ENCODE measurements around the gene ADCY3.

ADCY3 gene

DNA sequence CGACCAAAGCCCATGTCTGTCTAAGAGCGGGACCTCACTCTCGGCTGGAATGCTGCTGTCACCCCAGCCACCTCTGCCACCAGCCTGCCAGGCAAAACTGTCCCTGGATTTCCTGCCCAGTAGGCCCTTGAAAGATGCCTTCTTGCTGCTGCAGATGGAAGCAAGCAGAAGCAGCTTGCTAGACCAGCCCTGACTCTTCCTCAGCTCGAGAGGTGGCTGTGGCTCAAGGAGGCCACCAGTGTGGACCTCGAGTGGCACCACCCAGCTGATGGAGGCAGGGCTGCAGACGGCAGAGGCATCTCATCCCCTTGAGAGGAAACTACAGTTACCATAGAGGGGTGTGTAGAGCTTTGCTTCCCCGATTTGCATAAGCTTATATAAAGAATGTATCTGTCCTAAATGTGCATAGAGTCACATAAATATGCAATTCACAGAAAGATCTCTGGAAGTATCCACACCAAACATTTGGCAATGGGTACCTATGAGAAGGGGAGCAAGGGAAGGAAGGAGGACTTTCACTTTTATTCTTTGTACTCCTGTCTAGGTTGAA lies 20.6 kb downstream of the ADCY3 start:
- DNase-seq: no peak

DNA sequence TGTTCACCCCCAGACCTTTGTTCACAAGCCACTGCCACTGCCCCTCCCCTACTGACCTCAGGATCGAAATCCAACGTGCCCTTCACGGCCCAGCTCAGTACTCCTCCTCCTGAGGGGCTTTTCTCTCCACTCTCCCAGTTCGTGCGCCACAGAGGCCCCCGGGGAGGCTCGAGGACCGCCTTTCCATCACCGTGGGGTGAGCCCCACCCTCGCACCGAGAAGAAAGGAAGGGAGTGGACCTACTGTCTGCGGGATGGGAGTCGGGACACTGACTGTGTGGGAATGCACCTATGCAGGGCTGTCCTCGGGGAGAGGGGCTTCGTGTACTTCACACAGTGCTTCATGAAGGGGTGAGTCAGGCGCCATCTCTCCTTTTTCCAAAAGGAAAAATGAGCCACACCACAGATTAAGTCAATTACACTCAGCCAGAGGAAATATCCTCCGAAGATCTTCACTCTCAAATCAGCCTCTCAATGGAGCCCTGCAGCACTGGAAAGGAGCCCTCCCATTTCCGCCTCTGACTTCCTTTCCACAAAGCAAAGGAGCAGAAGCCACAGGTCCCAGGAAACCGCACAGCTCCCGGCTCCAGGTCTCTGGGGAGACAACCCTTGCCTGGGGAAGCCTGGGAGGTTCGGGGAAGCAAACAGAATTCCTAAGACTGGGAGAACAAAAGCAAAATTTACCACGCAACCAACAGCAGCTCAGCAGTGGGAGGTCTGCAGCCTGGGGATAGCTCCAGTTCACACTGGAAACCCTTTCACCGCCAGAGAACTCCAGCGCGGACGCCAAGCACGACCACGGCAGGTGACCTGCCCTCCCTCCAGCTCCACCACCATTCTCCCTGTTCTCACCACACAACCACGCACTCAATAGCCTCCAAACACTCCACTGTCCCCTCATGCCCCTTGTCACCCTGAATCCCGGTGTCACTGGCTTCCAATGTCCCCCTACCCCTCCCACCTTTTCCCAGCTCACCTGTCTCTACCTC lies 21.6 kb downstream of the ADCY3 start:
- no peak for DNase-seq

DNA sequence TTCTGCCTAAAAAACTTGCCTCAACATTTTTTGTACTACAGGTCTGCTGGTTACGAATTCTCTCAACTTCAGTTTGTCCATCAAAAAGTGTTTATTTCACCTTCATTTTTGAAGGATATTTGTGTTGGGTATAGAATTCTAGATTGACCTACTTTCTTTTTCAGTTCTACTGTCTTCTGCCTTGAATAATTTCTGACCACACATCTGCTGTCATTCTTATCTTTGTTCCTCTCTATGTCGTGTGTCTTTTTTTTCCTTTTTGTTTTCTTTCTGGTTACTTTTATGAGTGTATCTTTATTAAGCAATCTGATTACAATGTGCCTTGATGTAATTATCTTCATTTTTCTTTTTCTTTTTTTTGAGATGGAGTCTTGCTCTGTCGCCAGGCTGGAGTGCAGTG lies 25.3 kb downstream of the ADCY3 start:
- DNase-seq: no peak

DNA sequence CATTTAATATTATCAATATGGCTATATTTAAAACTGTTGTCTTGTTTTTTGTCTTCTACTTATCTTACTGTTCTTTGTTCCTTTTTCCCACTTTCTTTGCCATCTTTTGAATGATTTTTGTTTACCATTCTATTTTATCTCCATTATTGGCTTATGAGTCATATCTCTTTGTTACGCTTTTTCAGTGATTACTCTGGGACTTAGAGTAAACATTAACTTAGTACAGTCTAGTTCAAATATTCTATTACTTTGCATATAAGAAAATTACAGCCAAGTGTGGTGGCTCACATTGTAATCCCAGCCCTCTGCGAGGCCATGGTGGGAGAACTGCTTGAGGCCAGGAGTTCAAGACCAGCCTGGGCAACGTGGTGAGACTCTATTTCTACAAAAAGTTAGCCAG lies 26.1 kb downstream of the ADCY3 start:
- DNase-seq: no peak

DNA sequence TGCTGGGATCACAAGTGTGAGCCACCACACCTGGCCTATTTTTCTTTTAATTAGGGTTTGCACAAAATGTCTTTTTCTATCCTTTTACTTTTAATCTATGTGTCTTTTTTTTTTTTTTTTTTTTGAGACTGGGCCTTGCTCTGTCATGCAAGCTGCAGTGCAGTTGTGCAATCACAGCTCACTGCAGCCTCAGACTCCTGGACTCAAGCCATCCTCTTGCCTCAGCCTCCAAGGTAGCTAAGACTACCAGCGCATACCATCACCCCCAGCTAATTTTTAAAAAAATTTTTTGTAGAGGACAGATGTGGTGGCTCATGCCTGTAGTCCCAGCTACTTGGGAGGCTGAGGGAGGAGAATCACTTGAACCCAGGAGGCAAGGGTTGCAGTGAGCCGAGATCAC lies 27.1 kb downstream of the ADCY3 start:
- no peak for DNase-seq

DNA sequence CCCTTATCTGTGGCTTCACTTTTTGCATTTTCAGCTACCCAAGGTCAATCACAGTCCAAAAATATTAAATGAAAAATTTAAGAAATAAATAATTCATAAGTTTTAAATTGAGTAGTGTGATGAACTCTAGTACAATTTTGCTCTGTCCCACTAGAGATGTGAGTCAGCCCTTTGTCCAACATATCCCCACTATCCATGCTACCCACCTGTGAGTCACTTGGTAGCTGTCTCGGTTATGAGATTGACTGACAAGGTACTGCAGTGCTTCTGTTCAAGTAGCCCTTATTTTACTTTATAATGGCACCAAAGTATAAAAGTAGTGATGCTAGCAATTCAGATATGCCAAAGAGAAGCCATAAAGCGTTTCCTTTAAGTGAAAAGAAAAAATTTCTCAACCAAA lies 28.8 kb downstream of the ADCY3 start:
- no peak for DNase-seq

DNA sequence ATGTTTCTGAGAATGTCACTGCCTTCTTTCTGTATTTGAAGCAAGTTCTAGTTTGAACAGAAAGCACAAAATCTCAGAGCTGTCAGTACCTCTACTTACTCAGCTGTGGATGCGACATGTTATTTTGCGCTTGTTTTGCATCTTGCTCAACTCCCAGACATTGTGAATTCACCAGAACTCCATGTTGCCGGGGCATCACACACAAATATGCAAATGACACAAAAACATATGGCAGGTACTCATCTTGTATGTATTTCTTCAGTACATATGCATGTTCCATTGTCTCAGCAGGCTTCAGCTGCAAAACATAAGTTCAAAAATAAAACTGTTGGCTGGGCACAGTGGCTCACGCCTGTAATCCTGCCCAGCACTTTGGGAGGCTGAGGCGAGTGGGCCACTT lies 30.8 kb downstream of the ADCY3 start:
- no peak for DNase-seq

DNA sequence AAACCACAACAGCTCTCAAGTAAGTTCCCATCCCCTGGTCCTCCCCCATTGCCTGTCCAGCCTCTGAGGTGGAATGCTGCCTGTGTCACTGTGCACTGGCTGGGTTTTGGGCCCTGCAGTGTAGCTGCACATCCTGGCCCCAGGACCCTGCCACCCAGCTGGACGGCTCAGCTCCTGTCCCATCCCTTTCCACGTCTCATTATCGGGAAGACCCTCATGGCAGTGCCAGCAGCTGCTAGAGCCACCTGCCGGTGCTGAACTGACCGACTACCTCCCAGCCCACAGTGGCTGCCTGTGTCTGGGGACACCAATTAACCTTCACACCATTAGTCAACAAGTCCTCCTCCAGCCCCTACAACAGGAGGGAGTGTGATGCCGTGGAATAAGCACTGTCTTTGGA lies 31.9 kb downstream of the ADCY3 start:
- no peak for DNase-seq

DNA sequence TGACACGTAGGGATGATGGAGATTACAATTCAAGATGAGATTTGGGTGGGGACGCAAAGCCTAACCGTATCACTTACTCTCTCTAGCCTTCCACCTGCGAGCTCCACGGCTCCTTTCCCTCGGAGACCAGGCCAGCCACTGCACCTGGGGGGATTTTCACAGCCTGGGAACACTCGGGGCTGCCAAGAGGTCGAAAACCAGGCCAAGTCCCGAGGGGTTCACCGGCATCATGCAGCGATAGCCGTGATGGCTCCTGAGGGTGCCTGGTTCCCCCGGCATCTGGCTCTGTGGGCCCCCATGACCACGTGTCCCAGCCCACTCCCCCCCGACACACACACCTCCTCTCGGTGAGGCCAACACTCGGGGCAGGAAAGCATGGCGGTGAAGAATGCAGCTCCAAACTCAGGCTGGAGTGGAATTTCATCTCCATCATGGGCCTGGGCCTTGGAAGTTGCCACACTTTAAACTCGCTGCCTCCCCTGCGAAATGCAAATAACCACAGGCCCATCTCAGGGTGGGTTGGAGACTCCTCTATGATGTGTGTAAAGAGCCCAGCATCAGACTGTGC lies 32.6 kb downstream of the ADCY3 start:
- no peak for DNase-seq

DNA sequence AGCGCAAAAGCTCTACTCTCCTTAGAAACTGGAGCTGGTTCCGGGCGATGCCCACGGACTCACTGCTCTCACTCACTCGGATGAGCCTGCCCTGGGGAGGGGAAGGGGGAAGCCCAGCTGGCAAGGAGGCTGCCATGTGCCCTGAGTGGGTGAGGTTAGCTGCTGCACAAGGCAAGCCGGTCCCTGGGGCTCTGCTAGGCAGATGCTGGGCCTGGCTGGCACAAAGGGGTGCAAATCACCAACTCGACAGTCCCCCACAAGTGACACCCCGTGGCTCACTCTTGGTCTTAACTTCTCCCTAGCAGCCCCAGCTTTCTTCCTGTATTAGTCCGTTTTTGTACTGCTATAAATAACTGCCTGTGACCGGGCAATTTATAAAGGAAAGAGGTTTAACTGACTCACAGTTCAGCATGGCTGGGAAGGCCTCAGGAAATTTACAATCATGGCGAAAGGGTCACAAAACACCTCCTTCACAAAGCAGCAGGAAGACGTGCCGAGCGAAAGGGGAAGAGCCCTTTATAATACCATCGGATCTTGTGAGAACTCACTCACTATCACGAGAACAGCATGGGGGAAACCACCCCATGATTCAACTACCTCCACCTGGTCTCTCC lies 33.2 kb downstream of the ADCY3 start:
- DNase-seq: no peak

DNA sequence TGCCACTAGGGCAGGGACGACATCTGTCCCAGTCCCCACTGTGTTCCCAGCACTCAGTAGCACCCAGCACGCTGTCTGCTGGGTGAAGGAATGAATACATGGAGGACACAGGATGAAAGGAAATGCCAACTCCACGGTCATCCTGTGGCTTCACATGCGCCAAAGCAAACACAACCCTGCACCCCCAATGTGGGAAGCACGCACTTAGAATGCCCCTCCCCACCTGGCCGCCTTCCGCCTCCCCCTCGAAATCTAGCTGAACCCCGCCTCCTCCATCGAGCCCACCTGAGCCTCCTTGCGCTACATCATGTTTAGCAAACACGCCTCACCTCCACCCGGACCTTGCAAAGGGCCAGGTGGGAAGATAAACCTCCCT lies 33.9 kb downstream of the ADCY3 start:
- no peak for DNase-seq

DNA sequence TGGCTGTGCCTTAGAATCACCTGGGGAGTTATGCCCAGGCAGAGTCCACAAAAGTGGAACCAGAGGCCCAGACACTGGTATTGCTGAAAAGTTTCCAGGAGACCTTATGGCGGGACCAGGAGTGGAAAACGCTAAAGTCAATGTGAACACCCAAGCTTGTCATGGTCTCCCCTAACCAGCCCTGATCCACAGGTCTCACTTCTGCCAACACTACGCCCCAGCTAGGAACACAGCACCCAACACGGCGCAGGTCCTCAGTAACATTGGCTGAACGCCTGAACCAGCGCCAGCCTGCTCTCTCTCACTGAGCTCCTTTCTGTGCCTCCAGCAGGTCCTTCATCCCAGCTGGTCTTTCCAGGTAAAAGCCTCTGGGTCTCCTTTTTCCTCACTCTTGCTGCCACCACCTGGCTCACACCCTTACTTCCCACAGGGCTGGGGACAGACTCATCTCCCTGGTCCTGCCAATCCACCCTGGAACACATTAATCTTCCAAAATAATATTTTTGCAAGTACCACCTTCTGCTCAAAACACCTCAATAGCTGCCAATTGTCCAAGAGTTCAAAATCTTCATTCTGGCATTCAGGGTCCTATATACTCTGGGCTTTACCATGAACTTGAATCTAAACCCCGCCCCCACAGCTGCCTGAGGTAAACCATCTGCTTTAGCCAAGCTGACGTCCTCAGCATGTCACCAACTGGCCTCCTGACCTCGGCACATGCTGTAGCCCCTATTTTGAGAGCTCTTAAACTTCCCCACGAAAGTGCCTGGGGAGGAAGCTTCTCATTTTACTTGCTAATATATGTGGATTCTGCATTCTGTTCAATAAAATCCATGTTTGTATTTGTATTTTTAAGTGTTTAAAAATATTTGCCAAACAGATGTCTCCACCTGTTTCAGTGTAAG lies 34.6 kb downstream of the ADCY3 start:
- no peak for DNase-seq

DNA sequence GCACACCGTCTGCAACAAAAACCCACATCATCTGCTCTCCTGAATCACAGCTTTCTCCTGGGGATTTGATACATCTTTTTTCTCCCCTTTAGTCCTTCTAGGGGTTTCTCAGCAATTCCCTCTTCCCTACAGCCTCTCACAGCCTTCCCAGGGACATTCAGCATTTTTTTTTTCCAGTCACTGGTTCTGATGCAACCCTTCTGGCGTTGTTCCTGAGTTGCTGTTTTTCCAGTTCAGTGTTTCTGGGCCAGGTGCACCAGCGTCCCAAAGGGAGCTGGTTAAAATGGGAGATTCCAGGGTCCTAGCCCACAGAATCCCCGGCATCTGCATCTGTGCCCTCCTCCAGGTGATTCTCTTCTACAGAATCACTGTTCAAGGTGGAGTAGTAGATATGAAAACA lies 36.1 kb downstream of the ADCY3 start:
- DNase-seq: no peak

DNA sequence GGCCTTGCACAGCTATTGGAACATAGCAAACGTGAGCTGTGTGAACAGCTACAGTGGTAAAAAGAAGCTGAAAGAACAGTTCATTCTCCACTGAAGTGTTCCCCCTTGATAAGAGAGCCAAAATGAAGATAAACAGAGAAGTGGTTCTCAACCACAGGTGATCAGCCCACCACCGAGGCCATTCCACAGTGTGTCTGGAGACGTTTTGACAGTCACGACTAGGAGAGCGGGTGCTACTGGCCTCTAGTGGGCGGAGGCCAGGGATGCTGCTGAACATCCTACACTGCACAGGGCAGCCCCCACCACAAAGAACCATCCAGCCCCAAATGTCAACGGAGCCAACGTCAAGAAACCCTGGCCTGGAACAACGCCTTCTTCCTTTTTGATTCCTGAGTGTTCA lies 38.4 kb downstream of the ADCY3 start:
- DNase-seq: no peak

DNA sequence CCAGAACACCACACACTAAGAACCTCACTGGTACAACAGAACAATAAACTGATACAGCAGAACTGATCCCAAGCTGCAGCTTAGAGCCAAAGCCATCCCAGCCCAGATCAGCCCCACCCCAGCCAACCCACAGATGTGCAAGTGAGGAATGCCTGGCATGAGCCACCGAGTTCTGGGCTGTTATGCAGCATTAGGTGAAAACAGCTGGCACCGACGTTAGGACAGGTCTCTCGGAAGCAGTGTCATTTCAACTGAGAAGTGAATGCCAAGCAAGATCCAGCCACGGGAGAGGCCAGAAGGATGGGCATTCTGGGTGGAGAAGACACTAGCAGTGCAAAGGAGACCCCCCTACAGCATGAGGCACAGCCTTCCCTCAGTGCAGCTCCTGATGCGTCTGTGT lies 38.9 kb downstream of the ADCY3 start:
- no peak for DNase-seq

DNA sequence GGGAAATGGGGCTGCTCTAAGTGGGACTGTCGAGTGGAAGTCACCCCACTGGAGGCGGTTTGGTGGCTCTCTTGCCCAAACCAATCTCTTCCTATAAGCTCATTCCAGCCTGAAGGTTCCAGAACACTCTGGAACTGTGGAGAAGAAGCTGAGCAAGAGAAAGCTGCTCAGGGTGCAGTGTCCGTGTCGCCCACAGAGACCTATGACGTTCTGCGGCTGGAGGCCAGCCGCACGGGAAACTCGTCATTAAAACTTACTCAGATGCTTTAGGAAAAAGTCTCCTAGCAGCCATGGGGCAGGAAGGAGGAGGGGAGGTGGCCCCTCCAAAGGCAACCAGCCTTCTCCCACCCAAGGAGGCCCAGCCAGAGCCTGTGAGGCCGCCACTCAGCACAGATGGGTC lies 41.7 kb downstream of the ADCY3 start:
- DNase-seq: no peak

DNA sequence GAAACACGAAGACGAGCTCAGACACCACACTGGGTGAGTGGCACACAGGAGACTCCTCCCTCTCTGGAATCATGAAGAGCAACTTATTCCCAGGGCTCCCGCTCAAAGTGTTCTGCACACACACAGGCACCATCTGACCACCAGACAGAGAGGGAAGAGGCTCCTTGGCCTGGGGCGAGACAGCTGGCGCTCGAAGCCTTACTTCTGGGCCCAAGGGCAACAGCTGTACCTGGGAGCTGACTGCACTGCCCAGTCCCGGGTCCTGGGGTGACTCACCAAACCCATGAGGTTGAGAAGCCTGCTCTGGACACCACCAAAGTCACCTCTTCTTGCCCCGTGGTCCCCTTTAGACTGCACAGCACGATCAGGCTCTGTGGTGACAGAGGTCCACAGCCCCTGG lies 42.4 kb downstream of the ADCY3 start:
- DNase-seq: no peak

DNA sequence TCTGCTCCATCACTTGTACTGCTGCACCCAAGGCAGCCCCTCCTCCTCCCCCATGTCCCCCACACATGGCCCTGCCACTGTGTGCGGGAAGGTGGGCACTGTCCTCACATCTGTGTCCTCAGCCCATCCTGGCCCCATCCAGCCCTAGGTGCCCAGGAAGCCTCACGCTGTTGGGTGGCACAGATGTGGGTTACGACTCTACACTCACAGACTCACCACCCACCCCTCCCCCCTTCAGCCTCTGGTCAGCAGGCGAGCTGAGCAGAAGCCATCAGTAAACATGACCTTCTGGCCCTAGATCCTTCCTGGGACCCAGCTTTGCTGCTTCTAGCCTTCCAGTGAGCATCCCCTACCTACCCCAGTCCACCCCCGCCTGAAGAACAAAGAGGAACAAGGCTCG lies 43.0 kb downstream of the ADCY3 start:
- no peak for DNase-seq

DNA sequence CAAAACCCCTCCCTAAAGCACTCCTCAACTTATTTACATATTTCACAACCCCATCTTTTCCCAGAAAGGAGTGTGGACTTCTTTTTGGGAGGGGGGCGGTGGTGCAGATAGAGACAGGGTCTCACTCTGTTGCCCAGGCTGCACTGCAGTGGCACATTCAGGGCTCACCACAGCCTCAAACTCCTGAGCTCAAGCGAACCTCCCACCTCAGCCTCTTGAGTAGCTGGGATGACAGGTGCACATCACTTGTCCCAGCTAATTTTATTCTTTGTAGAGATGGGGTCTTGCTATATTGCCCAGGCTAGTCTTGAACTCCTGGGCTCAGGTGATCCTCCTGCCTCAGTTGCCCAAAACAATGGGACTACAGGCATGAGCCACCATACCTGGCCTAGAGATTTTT lies 44.1 kb downstream of the ADCY3 start:
- no peak for DNase-seq

DNA sequence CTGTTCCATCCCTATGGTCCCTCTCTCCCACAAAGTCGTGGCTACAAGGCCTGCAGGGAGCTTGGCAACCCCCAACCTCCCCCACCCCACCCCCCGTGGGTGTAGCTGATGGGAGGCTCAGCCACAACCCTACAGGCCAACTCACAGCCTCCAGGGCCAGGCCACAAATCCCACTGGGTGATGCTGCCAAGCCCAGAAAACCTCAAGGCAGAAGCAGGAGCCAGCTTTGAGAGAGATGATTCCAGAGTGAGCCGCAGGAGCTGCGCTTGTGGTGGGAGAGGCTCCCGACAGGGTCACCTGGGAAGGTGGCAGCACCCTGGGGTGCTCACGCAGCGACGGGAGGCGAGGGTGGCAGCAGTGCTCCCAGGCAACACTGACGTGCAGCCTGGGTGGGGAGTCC lies 44.8 kb downstream of the ADCY3 start:
- no peak for DNase-seq

DNA sequence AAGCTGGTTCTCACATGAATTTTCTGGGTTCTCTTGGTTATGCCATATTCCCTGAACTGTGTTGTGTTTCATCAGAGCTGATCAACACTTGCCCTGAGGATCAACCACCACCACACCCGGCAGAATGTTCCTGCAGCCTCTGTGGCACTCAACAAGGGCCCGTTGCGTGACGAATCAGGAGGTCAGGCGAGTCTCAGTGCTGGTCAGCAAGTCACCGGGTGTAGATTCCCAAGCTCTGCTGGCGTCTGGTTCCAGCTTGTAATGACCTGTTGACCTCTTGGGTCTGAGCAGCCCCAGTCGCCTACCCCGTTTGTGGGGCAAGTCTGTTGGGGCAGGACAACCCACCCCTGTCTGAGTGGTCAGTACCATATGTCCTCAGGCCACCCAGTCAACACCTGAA lies 46.0 kb downstream of the ADCY3 start:
- no peak for DNase-seq

DNA sequence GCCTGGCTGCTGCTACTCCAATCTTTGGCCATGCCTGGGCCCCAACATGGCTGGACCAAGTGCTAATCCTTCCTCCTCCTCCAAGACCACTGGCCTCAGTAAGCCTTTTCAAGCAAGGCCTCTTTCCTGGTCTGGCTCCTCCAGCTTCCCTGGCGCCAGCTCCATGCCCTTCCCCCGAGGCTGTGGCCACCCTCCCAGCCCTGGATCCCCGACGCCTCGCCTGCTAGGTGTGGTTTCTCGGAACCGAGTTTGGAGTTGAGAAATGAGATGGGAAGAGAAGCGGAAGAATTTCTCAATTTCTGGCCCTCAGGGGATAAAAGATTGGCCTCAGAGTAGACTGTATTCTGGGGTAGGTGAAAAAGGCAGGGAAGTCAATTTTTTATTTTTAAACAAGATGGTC lies 46.4 kb downstream of the ADCY3 start:
- no peak for DNase-seq

Measured in activated CD4-positive, alpha-beta T cell treated with anti-CD3 and anti-CD28 coated beads, Interleukin-2, amount 50 U/mL, for 16 hours (primary cell).